Panc1 (cell line): ENCODE results near the gene SMIM24.

Experiments
- POLR2AphosphoS5 ChIP-seq: IDR thresholded peaks from 2 replicates; pipeline ENCODE4 v1.6.1; 2012; ENCODE audit warnings: mild to moderate bottlenecking, low read depth, low read length, moderate library complexity
- SIN3A ChIP-seq: IDR thresholded peaks from 2 replicates; pipeline ENCODE4 v1.6.1; 2012; ENCODE audit warnings: low read depth, mild to moderate bottlenecking, low read length, moderate library complexity, borderline replicate concordance; ENCODE audit not compliant: insufficient read depth
- TCF7L2 ChIP-seq: IDR thresholded peaks from 2 replicates; pipeline ENCODE4 v1.6.1; 2011; ENCODE audit warnings: mild to moderate bottlenecking, low read depth, low read length, inconsistent platforms
- TF ChIP-seq, protein P1 (sequence below): fragments of 450-650 bp; IDR thresholded peaks from 2 replicates; pipeline ENCODE4 v1.5.1; 2017; ENCODE audit warnings: mild to moderate bottlenecking

- TF ChIP-seq, protein P1, sequence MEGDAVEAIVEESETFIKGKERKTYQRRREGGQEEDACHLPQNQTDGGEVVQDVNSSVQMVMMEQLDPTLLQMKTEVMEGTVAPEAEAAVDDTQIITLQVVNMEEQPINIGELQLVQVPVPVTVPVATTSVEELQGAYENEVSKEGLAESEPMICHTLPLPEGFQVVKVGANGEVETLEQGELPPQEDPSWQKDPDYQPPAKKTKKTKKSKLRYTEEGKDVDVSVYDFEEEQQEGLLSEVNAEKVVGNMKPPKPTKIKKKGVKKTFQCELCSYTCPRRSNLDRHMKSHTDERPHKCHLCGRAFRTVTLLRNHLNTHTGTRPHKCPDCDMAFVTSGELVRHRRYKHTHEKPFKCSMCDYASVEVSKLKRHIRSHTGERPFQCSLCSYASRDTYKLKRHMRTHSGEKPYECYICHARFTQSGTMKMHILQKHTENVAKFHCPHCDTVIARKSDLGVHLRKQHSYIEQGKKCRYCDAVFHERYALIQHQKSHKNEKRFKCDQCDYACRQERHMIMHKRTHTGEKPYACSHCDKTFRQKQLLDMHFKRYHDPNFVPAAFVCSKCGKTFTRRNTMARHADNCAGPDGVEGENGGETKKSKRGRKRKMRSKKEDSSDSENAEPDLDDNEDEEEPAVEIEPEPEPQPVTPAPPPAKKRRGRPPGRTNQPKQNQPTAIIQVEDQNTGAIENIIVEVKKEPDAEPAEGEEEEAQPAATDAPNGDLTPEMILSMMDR, result no peak
- no peak for TF ChIP-seq POLR2AphosphoS5
- no peak for TF ChIP-seq SIN3A
- TF ChIP-seq TCF7L2, result no peak
Measured at GRCh38 chr19:3524078-3524842, 43.9 kb upstream of the SMIM24 start.
